Liver (tissue), 3 donors: ENCODE measurements around the gene FANCL.

ENCODE experiments used
- ATF3 ChIP-seq: IDR thresholded peaks from 2 replicates; pipeline ENCODE4 v1.6.1; 2016; ENCODE audit warnings: antibody characterized with exemption
- EGR1 ChIP-seq, 2 donors: IDR thresholded peaks; 2 replicates each; pipeline ENCODE4 v1.6.1; 2016 to 2018; ENCODE audit warnings: antibody characterized with exemption in 2 of 2, low read depth in 2 of 2
- FOXA2 ChIP-seq: IDR thresholded peaks from 2 replicates; pipeline ENCODE4 v1.6.1; 2016; ENCODE audit warnings: antibody characterized with exemption
- GABPA ChIP-seq, 2 donors: IDR thresholded peaks in 1 of 2; conservative IDR thresholded peaks in 1 of 2; 2 replicates each; pipeline ENCODE4 v1.6.1; 2016; ENCODE audit warnings: antibody characterized with exemption in 2 of 2, mild to moderate bottlenecking in 1 of 2, moderate library complexity in 1 of 2
- JUND ChIP-seq, 2 donors: IDR thresholded peaks; 2 replicates each; pipeline ENCODE4 v1.6.1; 2016; ENCODE audit warnings: antibody characterized with exemption in 2 of 2
- RAD21 ChIP-seq, 2 donors: IDR thresholded peaks; 2 replicates each; pipeline ENCODE4 v1.6.1; 2016; ENCODE audit warnings: antibody characterized with exemption in 2 of 2, mild to moderate bottlenecking in 2 of 2
- SP1 ChIP-seq: IDR thresholded peaks from 2 replicates; pipeline ENCODE4 v1.6.1; 2018; ENCODE audit warnings: antibody characterized with exemption, mild to moderate bottlenecking
- TAF1 ChIP-seq: conservative IDR thresholded peaks from 2 replicates; pipeline ENCODE4 v1.6.1; 2016; ENCODE audit warnings: antibody characterized with exemption, mild to moderate bottlenecking
- YY1 ChIP-seq: IDR thresholded peaks from 2 replicates; pipeline ENCODE4 v1.6.1; 2016; ENCODE audit warnings: antibody characterized with exemption, mild to moderate bottlenecking
- ZBTB33 ChIP-seq: IDR thresholded peaks from 2 replicates; pipeline ENCODE4 v1.6.1; 2016; ENCODE audit warnings: antibody characterized with exemption
- TF ChIP-seq, protein P1 (sequence below): fragments of 150-350 bp; IDR thresholded peaks from 2 replicates; pipeline ENCODE4 v1.5.1; 2017; ENCODE audit warnings: improper control_type of control experiment, low read depth, low read length; ENCODE audit not compliant: missing input control
- TF ChIP-seq, protein P2 (sequence below): IDR thresholded peaks from 2 replicates; pipeline ENCODE4 v1.6.1; 2016; ENCODE audit warnings: antibody characterized with exemption, mild to moderate bottlenecking
- TF ChIP-seq, protein P3 (sequence below): IDR thresholded peaks from 2 replicates; pipeline ENCODE4 v1.6.1; 2016; ENCODE audit warnings: antibody characterized with exemption
- donor health status: healthy.
- donor health status: healthy.

GRCh38 chr2:58289029-58289428 is 47.9 kb upstream of the FANCL start:
- TF ChIP-seq, protein P1, sequence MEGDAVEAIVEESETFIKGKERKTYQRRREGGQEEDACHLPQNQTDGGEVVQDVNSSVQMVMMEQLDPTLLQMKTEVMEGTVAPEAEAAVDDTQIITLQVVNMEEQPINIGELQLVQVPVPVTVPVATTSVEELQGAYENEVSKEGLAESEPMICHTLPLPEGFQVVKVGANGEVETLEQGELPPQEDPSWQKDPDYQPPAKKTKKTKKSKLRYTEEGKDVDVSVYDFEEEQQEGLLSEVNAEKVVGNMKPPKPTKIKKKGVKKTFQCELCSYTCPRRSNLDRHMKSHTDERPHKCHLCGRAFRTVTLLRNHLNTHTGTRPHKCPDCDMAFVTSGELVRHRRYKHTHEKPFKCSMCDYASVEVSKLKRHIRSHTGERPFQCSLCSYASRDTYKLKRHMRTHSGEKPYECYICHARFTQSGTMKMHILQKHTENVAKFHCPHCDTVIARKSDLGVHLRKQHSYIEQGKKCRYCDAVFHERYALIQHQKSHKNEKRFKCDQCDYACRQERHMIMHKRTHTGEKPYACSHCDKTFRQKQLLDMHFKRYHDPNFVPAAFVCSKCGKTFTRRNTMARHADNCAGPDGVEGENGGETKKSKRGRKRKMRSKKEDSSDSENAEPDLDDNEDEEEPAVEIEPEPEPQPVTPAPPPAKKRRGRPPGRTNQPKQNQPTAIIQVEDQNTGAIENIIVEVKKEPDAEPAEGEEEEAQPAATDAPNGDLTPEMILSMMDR: no peak
- no peak for TF ChIP-seq RAD21 (IDR thresholded peaks at IDR 0.05)
- TF ChIP-seq, protein P2, sequence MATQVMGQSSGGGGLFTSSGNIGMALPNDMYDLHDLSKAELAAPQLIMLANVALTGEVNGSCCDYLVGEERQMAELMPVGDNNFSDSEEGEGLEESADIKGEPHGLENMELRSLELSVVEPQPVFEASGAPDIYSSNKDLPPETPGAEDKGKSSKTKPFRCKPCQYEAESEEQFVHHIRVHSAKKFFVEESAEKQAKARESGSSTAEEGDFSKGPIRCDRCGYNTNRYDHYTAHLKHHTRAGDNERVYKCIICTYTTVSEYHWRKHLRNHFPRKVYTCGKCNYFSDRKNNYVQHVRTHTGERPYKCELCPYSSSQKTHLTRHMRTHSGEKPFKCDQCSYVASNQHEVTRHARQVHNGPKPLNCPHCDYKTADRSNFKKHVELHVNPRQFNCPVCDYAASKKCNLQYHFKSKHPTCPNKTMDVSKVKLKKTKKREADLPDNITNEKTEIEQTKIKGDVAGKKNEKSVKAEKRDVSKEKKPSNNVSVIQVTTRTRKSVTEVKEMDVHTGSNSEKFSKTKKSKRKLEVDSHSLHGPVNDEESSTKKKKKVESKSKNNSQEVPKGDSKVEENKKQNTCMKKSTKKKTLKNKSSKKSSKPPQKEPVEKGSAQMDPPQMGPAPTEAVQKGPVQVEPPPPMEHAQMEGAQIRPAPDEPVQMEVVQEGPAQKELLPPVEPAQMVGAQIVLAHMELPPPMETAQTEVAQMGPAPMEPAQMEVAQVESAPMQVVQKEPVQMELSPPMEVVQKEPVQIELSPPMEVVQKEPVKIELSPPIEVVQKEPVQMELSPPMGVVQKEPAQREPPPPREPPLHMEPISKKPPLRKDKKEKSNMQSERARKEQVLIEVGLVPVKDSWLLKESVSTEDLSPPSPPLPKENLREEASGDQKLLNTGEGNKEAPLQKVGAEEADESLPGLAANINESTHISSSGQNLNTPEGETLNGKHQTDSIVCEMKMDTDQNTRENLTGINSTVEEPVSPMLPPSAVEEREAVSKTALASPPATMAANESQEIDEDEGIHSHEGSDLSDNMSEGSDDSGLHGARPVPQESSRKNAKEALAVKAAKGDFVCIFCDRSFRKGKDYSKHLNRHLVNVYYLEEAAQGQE: no peak
- TF ChIP-seq TAF1: no peak
- no peak for TF ChIP-seq SP1
- no peak for TF ChIP-seq JUND (IDR thresholded peaks at IDR 0.05)
- TF ChIP-seq GABPA (IDR thresholded peaks at IDR 0.05 in 1 of 2, conservative IDR thresholded peaks at IDR 0.05 in 1 of 2): no peak
- TF ChIP-seq, protein P3, sequence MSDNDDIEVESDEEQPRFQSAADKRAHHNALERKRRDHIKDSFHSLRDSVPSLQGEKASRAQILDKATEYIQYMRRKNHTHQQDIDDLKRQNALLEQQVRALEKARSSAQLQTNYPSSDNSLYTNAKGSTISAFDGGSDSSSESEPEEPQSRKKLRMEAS: no peak
- no peak for TF ChIP-seq YY1
- no peak for TF ChIP-seq EGR1 (IDR thresholded peaks at IDR 0.05; ENCODE audit: low read depth in 2 of 2)
- no peak for TF ChIP-seq ATF3
- no peak for TF ChIP-seq ZBTB33
- TF ChIP-seq FOXA2: no peak
